H1 (cell line): ENCODE data around the gene NMT1. TPM values are rescaled to one million over a fixed set of nuclear protein-coding genes. Genes with fewer than 3 reads are reported as not detected.

ENCODE experiments used
- CTBP2 ChIP-seq: IDR thresholded peaks from 2 replicates; pipeline ENCODE4 v1.7.0; 2011; ENCODE audit warnings: borderline replicate concordance, mild to moderate bottlenecking, moderate library complexity, mixed read lengths, low read length; ENCODE audit not compliant: insufficient read depth, insufficient read length
- POLR2AphosphoS5 ChIP-seq: IDR thresholded peaks from 2 replicates; pipeline ENCODE4 v1.6.1; 2011; ENCODE audit warnings: low read depth, low read length
- RBBP5 ChIP-seq: IDR thresholded peaks from 2 replicates; pipeline ENCODE4 v1.7.1; 2012; ENCODE audit warnings: low read depth, mild to moderate bottlenecking, inconsistent platforms, low read length, moderate library complexity, borderline replicate concordance
- polyA plus RNA-seq, 7 experiments: library from polyadenylated mRNA; depleted of rRNA in 3 of 7; stranded (reverse) in 5 of 7; unstranded in 2 of 7; fragments of >200 nt in 5 of 7; fragments of 200-250 nt in 2 of 7; gene quantifications; 1 replicate in 5 of 7; 2 replicates in 1 of 7; 4 replicates in 1 of 7; pipeline versions ENCODE4 v1.2.1 to v1.2.3, GENCODE V29; 2011 to 2013; ENCODE audit warnings: missing spikeins in 2 of 7, mixed read lengths in 2 of 7
- total RNA-seq: library from RNA; stranded (reverse); fragmentation: NEBNext Ultra II Directional; extraction: Animal tissue kit (Norgen Biotek cat#: 25700); gene quantifications from 2 replicates; pipeline ENCODE4 v1.2.1, GENCODE V29; 2021

The NMT1 gene
- total and polyA plus RNA-seq, 2 of the 8 experiments (the other 6 are each of a cell fraction or from before 2014, with no cell fraction given): 42.9 to 149 TPM

DNA sequence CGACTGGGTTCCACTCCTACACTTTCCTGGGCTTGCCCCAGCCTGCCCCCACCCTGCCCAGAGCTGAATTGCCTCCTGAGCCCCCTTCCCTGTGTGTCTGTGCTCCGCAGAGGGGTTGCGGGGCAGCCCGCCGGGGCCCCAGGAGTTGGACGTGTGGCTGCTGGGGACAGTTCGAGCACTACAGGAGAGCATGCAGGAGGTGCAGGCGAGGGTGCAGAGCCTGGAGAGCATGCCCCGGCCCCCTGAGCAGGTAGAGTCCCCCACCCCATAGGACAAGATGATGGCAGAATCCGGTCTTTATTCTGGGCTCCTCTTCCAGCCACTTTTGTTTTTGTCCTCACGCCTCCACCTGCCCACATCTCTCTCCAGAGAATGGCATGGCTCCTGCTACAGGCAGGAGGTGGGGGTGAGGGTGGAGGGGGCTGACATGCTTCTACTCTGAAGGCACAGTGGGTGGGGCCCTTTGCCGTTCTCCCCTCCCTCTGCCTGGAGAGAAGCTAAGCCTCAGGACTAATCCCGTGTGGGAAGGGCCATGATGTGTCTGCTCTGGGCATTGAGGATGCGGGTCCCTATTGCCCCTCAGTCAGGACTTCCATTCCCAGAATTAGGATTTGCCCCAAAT, 77.9 kb downstream of the NMT1 start (continued):
- TF ChIP-seq POLR2AphosphoS5 (no peak), CTBP2 (no peak), RBBP5 (no peak)
